ENCODE results near the gene EMILIN3.

EMILIN3 gene

DNA sequence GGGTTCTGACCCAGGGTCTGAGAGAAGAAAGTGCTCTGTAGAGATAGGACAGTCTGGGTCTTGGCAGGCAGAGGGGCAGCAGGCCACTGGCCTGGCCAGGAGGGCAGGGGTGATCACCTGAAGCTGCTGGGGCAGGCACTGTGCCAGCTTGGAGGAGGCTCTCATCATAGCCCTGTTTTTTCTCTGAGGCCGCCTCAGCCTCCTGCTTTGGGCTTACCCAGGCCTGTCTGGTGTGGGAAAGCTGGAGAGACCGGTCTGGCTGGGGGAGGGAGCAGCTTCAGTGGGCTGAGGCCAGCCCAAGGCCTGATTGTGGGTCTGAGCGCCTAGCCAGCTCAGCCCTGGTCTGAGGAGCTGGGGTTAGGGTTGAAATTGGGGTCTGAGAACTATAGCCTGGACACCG is 22.1 kb downstream of the EMILIN3 start:
- no peak for DNase-seq

DNA sequence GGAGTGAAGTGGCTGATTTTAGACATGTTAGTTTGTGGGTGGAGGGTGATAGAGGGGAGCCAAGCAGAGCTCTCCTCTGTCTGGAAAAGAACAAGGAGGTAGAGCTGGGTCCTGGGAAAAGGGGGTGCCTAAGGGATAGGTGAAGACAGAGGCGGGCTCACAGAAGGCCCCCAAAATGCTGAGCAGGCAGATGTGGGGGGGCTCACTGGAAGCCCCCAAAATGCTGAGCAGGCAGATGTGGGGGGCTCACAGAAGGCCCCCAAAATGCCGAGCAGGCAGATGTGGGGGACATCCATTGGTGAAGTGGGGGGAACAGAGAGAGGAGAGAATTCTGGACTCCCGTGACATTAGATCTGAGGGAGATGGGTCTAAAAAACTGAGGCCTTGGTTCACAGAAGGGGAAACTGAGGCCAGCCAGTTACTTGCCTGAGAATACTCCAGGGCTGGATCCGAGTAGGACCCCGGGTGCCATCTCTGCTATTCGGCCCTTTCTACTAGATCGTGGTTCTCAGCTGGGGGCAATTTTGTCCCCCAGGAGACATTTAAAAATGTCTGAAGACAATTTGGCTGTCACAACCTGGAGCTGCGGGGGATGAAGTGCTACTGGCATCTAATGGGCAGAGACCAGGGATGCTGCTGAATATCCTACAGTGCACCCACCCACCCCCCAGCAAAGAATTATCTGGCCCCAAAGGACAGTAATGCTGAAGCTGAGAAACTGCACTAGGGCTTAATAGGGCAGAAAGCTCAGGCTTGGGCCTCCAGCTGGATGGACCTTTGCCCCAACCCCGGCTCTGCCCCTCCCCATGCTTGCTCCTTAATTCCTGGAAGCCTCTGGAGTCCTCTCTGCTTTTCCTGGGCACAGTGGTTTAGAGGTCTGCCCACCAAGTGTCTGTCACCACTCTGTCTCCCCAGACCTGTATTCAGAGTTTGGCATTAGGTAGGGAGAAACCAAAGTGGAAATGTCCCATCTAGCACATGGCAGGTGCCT is 23.8 kb downstream of the EMILIN3 start:
- DNase-seq = no peak

DNA sequence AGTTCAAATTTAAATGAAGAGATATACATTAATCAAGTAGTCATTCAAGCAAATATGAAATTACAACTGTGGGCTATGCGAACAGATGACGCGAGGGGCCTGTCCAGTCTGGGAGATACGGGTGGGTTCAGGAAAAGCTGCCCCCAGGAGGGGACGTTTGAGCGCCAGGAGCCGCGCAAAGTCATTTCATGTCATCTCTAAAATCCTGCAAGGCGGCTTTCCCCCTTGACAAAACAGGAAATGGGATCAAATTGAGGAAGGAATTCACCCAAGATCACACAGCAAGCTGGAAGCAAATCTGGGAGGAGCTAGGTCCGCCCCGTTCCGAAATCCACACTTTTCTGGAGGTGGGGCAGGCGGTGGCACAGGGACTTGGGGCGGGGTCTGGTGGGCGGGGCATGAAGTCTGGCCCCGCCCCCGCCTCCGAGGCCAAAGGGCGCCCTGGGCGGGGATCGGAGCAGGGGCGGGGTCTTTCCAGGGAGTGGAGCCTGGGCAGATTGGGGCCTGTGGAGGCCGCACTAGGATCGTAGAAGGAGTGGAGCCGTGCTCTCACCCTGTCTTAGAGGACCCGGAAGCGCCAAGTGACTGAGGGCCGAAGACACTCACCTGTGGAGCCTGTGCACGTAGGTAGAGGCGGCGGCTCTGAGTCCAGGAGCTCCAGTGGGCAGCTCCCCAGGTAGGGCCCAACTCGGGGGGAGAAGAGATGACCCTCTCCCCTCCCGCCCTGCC is 26.1 kb downstream of the EMILIN3 start, which contains the start of gene LPIN3:
Gene LPIN3 (plus strand): TSS at position 495 of the 729 bp plus-strand sequence. CDS start 4,983 bp downstream, outside the sequence.
- peak; percentile 84 for DNase-seq

DNA sequence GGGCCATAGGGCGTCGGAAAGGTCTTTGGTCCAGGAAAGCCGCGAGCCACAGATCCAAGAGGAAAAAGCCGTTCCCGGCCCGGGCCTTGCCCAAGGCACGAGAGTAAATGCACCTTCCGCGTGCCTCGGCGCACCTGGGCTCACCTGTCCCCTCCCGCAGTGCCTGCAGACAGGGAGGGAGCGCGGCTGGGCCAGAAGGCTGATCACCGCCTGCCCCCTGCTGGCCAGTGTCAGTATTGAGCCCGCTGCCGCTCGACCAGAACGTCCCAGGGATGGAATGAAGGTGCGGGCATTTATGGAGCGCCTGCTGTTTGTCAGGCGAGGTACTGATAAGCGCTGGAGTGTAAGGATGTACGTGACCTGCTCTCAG is 26.7 kb downstream of the EMILIN3 start:
- DNase-seq = peak; percentile 59

DNA sequence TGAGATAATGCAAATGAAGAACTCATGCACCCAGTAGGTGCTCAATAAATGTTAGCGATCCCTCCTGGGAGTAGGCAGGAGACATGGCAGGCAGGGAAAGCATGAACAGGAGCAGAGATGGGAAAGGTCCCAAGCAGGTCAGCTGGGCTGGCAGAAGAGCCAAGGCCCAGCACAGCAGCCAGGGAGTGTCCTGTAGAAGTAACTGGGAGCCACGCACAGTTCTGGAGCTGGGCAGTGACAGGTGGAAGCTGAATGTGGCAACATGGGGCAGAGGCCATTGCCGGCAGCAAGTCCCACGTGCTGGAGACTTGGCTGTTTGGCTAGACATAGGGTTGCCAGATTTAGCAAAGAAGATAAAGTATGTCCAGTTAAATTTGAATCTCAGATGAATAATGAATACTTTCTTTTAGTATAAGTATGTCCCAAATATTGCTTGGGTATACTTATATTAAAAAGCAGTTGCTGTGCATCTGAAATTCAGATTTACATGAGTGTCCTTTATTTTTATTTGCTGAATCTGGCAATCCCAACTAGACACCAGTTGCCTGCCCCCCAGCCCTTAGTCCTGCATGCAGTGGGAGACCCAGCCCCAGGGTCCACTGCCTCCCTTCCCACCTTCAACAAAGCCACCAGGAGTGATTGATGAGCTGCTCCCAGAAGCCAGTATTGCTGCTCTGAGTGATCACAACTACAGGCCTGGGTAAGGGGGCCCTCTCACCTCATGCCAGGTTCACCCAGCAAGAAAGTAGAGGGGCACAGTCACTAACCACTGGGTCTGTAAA is 29.7 kb downstream of the EMILIN3 start:
- DNase-seq = no peak

DNA sequence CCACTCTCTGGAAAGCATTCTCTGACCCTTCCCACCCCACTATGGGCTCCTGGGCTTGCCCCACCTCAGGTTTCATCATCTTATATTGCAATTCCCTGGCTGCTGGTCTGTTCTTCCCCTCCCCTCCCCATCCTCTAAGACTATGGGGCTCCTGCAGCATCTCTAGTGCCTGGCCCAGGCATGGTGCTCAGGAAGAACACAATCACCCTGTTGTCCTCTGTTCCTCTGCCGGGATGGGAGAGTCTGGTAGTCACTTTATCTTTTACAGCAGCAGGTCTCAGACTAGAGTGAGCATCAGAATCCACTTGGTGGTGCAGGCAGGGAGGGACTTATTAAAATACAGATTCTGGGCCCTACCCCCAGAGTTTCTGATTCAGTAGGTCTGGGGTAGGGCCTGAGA is 31.0 kb downstream of the EMILIN3 start:
- DNase-seq = no peak

DNA sequence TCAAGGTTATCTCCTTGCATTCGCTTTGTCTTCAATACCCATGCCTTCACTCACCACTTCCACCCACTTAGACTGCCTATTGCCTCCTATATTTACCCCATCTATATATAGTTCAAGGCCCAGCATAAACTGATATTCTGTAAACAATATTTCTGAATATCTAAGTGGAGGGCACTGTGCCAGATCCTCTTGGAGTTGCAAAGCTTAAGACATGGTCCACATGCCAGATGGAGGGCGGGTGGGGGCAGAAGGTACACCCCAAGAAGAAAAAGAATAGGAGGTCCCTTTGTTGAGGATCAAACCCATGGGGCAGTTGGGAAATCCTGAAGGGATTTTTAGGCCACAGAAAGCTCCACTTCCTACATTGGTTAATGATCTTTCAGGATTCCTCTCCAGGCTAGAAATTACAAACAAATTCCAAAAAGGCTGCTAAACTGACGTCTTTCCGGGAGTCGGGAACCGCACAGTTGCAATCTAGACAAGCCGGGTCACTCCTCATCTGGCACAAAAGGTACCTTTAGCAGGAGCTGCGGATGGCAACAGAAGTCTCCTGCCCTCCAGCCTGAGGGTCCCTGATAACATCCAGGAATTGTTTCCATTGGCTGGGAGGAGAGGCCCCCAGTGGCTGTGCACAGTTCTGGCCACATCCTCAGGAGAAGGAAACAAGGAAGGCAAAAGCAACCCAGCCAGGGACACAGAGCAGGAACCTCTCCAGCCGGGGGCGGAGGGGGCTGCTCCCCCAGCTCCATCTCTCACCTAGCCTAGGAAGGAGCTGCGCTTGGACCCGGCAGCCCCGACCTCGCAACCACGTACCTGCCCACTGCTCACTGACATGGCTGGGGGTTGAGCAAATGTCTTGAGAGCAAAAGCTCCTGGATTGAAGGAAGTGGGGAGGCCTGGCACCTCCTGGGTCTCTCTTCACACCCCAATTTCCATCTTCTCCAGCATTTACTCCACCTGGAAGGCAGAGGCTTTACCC is 31.9 kb downstream of the EMILIN3 start:
- no peak for DNase-seq

DNA sequence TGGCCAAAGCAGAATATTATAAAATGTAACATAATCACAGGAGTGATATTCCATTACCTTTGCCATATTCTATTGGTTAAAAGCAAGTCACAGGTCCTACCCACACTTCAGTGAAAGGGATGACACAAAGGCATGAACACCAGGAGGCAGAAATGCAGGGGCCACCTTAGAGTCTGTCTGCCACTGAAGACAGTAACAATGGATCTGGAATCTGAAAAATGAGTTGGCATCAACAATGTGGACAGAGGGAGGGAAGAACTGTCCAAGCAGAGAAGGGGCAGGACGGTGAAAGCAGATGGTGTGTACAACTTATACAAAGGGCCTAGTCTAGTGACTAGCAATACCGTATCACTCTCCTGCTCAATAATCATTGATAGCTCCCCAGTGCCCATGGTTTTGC is 32.6 kb downstream of the EMILIN3 start:
- no peak for DNase-seq

DNA sequence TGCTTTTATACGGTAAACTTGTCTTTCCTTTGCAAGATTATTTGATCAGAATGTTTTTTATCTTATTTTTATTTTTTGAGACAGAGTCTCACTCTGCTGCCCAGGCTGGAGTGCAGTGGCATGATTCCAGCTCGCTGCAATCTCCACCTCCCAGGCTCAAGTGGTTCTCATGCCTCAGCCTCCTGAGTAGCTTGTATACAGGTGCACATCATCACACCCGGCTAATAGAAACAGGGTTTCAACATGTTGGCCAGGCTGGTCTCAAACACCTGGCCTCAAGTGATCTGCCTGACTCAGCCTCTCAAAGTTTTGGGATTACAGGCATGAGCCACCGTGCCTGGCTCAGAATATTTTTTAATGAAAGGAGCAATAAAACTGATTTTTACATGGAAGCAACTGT is 34.9 kb downstream of the EMILIN3 start:
- DNase-seq = no peak

DNA sequence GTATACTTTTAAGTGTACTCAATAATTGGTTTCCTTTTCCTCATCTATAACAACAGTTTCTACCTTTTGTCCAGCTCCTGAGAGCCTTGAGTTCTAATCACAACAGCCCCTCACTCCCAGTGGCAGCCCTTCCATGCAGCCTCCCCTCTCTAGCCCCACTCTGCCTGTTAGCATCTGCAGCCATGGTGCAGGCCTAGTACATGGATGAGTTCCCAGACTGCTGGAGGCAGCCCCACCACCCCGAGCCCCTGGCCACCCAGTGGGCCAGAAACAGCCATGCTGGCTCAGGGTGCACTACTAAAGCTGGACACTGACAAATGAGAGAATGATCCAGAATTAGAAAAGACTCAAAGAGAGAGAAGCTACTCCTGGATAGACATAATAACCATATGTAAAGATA is 35.7 kb downstream of the EMILIN3 start:
- DNase-seq = no peak

DNA sequence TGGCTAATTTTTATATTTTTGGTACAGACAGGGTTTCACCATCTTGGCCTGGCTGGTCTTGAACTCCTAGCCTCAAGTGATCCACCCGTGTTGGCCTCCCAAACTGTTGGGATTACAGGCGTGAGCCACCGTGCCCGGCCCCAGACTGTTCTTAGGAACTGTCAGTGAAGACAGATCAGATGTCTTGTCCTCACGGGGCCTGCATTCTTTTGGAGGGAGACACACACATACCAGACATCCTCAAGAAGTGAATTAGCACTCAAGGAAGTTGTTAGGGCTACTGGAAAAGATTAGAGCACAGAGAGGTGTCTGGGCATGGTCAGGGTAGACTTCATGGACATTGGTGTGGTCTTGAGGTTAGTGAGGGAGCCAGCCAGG is 36.3 kb downstream of the EMILIN3 start:
- peak; percentile 29 for DNase-seq

DNA sequence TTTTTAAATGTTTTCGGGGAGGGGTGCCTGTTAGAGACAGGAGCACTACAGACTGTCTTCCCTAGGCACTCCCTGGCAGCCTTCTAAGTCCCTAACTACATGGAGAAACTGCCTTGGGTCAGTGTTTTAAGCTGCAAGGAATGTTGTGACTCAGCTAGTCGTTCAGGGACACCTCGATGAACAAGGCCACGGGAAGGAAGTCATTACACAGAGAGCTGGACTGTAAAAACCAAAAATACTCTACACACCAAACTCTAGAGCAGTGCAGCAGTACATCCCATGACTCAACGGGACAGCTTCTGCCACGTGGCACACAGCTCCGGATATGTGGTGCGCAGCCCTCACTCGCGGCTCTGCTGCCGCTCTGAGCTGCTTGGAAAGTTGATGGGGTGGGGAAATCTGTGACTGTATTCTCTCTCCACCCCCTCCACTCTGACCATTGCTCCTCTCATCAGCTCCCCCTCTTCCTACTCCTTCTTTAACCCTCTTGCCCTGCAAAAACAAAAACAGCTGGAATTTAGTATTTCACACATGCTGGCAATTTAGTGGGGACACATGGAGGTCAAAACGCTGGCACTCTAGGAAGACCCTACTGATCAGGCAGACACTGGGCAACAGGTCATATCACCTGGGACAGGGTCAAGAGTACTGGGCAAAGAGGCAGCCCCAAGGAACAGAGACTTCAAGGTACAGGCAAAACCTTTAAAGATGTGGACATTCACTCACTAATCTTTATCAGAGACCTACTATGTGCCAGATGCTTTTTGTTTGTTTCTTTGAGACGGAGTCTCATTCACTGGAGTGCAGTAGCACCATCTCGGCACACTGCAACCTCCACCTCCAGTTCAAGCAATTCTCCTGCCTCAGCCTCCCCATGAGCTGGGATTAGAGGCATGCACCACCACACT is 36.9 kb downstream of the EMILIN3 start:
- peak; percentile 94 for DNase-seq

DNA sequence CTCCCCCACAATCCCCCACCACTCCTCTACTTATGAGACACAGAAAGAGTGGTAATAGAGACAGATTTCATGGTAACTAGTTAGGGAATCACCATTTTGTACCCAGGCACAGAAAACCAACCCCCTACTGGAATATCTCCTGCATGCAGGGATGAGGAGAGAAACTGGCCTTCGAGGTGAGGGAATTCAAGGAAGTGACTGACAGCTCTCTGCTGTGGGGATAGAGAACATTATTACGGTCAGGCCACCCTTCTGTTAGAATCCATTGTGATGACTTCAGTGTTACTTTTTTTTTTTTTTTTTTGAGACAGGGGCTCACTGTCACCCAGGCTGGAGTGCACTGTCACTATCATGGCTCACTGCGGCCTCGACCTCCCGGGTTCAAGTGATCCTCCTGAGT is 39.4 kb downstream of the EMILIN3 start:
- DNase-seq = no peak

DNA sequence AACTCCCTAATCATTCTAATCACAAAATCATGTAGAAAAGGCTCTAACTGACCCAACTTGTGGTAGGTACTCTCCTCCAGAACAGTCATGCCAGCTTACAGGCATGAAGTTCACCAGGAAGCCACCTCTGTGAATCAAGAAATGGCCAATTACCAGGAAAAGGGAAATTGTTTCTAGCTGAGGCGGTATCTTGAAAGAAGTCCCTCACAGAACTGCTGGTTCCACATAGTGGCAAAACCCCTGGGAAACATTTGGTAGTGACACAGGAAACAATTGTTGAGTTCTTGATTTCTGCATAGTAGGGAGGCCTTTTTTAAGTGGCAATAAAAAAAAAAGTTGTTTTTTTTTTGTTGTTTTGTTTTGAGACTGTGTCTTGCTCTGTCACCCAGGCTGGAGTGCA is 45.6 kb downstream of the EMILIN3 start:
- no peak for DNase-seq

DNA sequence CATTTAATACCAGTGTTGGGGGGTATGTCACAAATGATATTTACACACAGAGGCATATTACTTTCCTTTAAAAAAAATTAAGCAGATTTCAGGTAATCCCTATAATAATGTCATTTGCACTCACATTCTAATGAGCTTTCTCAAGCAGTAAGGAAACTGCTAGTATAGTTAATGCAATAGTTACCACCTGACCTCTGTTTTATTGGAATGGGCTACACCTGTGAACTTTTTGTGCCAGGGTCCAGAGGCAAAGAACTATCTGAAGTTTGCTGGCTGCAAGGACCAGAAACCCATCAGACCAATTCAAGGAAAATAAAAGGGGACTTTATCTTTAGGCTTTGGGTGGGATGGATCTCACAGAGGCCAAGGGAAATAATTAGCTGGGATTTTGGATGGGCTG is 46.2 kb downstream of the EMILIN3 start:
- no peak for DNase-seq

DNA sequence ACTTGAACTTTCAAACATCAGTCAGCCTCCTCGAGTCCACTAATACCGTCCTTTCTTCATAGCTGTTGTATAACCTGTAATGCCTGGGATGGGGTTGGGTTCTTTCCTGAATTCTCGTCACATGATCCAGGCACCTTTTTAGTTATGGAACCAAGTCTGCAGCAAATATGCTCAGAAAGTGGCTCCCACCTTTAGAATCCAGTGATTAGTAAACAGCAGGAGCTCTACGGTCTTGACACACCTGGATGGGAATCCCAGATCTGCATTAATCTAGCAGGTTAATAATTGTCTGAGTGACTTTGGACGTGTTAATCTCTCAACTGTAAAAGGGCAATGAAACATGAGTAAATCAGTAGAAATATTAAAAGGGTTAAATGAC is 48.4 kb downstream of the EMILIN3 start:
- DNase-seq = no peak

DNA sequence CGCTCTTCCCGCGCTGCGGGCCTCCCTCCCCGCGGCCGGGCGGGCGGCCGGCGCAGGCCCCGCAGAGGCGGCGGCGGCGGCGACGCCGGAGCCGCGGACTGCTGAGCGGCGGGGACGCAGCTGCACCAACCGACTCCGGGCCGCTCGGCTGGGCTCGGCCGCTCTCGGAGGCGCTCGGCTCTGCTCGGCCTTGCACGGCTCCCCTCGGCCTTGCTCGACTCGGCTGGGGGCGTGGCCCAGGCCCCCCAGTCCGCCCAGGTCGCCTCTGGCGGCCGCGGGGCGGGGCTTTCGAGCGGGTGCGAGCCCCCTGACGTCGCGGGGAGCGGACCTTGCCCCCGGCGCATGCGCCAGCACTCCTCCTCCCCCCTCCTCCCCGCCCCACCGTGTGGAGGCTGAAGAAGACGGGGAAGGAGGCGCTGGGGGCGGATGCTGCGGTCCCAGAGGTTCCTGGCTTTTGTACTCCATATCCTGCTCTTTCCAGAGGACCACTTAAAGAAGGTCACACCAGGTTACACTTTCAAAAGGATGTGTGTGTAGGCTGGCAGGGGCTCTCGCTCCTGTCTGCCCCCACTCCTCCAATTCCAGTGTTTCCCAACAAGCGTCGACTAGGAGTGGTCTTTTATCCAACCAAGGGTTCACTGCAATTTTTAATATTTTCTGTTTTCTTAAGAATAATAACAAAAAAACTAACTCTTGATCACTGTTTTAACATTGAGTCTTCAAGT is 48.9 kb downstream of the EMILIN3 start, which contains the start of gene ZHX3:
Gene ZHX3 (minus strand): TSS at position 186 of the 725 bp plus-strand sequence. CDS start 112,815 bp downstream, outside the sequence.
- DNase-seq = peak; percentile 93

DNA sequence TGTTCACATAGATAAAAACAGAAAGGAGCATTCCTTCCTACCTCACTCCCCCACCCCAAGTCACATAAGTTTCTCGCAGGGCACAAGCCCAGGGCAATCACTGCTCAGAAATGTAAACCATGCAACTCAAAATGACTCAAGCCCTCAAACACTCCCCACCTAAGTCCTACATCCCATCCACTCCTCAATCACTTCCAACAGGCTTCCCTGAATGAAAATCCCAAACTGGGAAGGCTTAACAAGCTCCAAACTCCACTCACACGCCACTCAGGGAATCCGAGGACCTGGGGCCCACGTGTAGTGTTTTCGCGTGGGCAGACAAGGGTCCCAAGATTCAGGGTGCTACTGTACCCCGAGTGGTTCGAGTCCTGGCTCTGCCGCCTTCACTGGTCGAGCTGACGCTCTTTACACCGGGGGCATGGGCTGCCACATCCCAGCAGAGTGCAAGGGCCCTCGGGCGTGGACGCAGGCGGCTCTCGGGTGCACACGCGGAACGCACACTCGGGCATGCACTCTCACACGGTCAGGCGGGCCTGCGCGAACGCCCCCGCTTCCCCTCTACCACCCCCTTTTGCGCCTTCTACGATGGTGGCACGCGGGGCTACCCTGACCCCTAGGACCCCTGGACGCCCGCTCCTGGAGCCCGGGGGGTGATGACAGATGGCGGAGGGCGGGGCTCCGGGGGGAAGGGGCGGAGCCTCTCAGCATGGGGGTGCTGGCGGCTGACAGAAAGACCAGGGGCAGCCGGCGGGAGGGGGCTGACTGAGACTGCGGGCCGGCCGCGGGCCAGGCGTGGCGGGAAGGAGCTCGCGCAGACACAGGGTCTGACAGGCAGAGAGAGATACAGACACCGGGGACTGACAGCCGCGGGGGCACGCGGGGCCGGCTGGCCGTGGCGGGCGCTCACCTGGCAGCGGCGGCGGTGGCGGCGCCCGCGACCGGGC is 49.7 kb downstream of the EMILIN3 start:
- DNase-seq = peak; percentile 91

DNA sequence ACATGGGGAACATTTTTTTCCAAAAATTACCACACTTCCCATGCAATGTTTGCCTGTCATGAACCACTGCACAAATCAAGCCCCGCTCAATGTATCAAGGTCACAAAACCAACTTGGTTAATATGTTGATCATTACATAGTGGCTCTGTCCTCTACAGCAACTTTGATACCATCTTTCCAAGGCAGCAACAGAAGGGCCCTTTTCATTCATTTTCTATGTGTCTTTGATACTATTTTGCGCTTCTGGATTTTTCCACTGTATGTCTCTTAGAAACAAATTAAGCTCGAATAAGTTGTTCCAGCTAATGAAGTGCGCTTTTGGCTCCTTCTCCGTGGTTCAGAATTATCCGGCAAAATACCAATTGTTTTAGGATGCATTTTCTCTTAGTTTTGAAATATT is 50.6 kb downstream of the EMILIN3 start:
- DNase-seq = no peak

All from NCI-H226 (cell line).